LNCAP (cell line): ENCODE measurements around the gene F2.

Experiments used
- TF ChIP-seq, protein P1 (sequence below): fragments of 450-650 bp; IDR thresholded peaks from 2 replicates; pipeline ENCODE4 v1.5.1; 2017; ENCODE audit warnings: mild to moderate bottlenecking

F2 gene

DNA sequence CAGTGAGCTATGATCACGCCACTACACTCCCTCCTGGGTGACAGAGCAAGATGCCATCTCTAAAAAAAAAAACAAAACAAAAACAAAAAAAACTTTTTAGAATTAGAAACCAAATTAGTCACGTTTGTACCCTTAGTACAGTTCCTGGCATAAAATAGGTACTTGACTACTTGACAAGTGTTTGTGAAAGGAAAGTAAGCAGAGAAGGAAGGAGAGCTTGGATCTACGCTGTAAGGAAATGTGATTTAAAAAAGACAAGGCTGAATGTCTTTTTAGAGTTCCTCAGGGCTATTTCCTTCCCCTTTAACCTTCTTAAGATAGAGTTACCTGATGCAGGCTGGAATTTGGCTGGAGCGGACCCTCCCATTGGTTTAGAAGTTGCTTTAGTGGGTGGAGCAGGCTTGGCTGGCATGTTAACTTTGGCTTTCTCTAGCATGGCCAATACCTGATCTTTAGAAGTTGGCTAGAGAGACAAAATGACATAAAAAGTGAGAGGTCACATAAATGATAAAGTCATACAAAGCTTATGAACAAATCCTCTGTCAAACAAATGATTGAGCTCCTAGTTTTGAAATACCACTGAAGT is 50.7 kb downstream of the F2 start:
- TF ChIP-seq, protein P1, sequence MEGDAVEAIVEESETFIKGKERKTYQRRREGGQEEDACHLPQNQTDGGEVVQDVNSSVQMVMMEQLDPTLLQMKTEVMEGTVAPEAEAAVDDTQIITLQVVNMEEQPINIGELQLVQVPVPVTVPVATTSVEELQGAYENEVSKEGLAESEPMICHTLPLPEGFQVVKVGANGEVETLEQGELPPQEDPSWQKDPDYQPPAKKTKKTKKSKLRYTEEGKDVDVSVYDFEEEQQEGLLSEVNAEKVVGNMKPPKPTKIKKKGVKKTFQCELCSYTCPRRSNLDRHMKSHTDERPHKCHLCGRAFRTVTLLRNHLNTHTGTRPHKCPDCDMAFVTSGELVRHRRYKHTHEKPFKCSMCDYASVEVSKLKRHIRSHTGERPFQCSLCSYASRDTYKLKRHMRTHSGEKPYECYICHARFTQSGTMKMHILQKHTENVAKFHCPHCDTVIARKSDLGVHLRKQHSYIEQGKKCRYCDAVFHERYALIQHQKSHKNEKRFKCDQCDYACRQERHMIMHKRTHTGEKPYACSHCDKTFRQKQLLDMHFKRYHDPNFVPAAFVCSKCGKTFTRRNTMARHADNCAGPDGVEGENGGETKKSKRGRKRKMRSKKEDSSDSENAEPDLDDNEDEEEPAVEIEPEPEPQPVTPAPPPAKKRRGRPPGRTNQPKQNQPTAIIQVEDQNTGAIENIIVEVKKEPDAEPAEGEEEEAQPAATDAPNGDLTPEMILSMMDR: no peak

DNA sequence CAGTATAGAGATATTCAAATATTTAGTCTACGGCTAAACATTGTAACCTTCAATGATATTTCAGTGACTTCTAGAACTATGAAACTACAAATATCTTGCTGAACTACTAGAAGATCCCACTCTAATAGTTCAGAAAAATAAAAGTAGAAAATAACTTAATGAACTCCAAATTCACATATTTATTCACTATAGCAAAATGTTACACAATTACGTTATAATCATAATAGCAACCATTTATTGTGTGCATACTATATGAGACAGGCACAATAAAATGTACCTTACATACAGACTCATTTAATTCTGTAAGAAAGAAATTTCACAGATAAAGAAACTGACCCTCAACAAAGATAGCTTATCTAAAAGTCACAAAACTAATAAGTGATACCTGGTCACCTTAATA is 57.9 kb downstream of the F2 start:
- TF ChIP-seq, protein P1: no peak

DNA sequence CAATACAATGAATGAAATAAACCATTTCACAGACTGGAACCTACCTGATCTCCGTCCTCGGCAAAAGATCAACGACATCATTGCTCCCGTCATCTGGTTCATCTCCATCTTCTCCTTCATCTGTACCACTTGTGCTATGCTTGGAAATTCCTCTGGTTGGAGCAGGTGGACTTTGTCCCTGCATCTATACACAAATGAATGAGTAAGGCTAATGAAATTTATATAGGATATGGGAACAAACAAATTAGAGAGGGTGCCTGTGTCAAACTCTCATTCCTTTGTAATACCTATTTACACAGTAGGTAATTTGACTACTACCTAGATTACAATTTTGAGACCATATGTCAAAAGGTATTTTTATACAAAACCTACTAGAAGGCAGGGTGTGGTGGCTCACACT is 59.4 kb downstream of the F2 start:
- TF ChIP-seq, protein P1: no peak
